IMR-90 (cell line): ENCODE results near the gene THADA. TPM values are rescaled to one million over a fixed set of nuclear protein-coding genes. Genes with fewer than 3 reads are reported as not detected.

Source experiments
- ATAC-seq: fragments of 200-7000 bp; cut with Tn5 transposase; 2 replicates; pipeline ENCODE4 v1.9.1; 2020; ENCODE audit warnings: low read depth, mild to moderate bottlenecking, moderate library complexity
- BruUV-seq: library from RNA; stranded (reverse); fragments of 400-500 nt; replicated peaks from 2 replicates; lab custom pipeline; 2021; lab: Mats Ljungman, UMichigan
- CTCF ChIA-PET: fragments of 300-600 bp; formaldehyde crosslinking; extraction: SDS; loops from one replicate; lab custom pipeline; 2021; ENCODE audit warnings: antibody characterized with exemption; lab: Yijun Ruan, JAX
- POLR2A ChIA-PET: fragments of 300-600 bp; sonication (Branson Sonifier 250); formaldehyde crosslinking; loops from one replicate; lab custom pipeline; 2022; ENCODE audit warnings: antibody characterized with exemption; ENCODE audit not compliant: unreplicated experiment; lab: Charles Lee
- DNase-seq: peaks from one replicate; pipeline ENCODE4 v3.0.0; 2013
- H2AFZ ChIP-seq: replicated peaks from 2 replicates; pipeline ENCODE3; 2013; ENCODE audit warnings: low read length, mild to moderate bottlenecking; ENCODE audit not compliant: poor library complexity
- H2AK5ac ChIP-seq: 2 replicates; pipeline ENCODE4 v1.6.1; 2013; ENCODE audit warnings: low read depth, low read length, inconsistent platforms
- H2AK9ac ChIP-seq: replicated peaks from 2 replicates; pipeline ENCODE3; 2013; ENCODE audit warnings: mild to moderate bottlenecking, low read depth, low read length, moderate library complexity; ENCODE audit not compliant: poor library complexity
- H2BK120ac ChIP-seq: 2 replicates; pipeline ENCODE4 v1.6.1; 2013; ENCODE audit warnings: low read depth, low read length, inconsistent platforms
- H2BK15ac ChIP-seq: 3 replicates; pipeline ENCODE4 v1.6.1; 2013; ENCODE audit warnings: low read depth, low read length, inconsistent platforms
- H2BK20ac ChIP-seq: 2 replicates; pipeline ENCODE4 v1.6.1; 2013; ENCODE audit warnings: low read depth, mild to moderate bottlenecking, inconsistent platforms, low read length, moderate library complexity
- H2BK5ac ChIP-seq: 2 replicates; pipeline ENCODE4 v1.6.1; 2013; ENCODE audit warnings: mild to moderate bottlenecking, low read depth, low read length, inconsistent platforms; ENCODE audit not compliant: poor library complexity, severe bottlenecking
- H3K14ac ChIP-seq: replicated peaks from 2 replicates; pipeline ENCODE4 v1.6.1; 2013; ENCODE audit warnings: low read depth, low read length, inconsistent platforms
- H3K18ac ChIP-seq: 2 replicates; pipeline ENCODE4 v1.6.1; 2013; ENCODE audit warnings: low read depth, low read length, control low read depth
- H3K23ac ChIP-seq: 2 replicates; pipeline ENCODE4 v1.6.1; 2013; ENCODE audit warnings: low read depth, low read length, inconsistent platforms
- H3K27ac ChIP-seq: 2 replicates; pipeline ENCODE4 v1.5.1; 2013; ENCODE audit warnings: mild to moderate bottlenecking, control low read depth, low read length; ENCODE audit not compliant: insufficient read depth
- H3K27me3 ChIP-seq: 2 replicates; pipeline ENCODE4 v1.6.1; 2013; ENCODE audit warnings: low read length; ENCODE audit not compliant: control insufficient read depth, insufficient read depth
- H3K36me3 ChIP-seq: 2 replicates; pipeline ENCODE4 v1.6.1; 2013; ENCODE audit warnings: low read length, mixed read lengths; ENCODE audit not compliant: control insufficient read depth, insufficient read depth
- H3K4ac ChIP-seq: 2 replicates; pipeline ENCODE4 v1.6.1; 2013; ENCODE audit warnings: low read depth, low read length, inconsistent platforms
- H3K4me1 ChIP-seq: 2 replicates; pipeline ENCODE4 v1.6.1; 2013; ENCODE audit warnings: low read length, mixed read lengths; ENCODE audit not compliant: control insufficient read depth, insufficient read depth
- H3K4me2 ChIP-seq: 2 replicates; pipeline ENCODE4 v1.6.1; 2013; ENCODE audit warnings: low read depth, mild to moderate bottlenecking, control low read depth, low read length, moderate library complexity
- H3K4me3 ChIP-seq: 2 replicates; pipeline ENCODE4 v1.5.1; 2013; ENCODE audit warnings: low read depth, mild to moderate bottlenecking, control low read depth, low read length, moderate library complexity; ENCODE audit not compliant: insufficient read depth
- H3K56ac ChIP-seq: 2 replicates; pipeline ENCODE4 v1.6.1; 2013; ENCODE audit warnings: low read length, inconsistent platforms; ENCODE audit not compliant: insufficient read depth; ENCODE audit errors: extremely low read depth
- H3K79me1 ChIP-seq, 2 experiments: 2 replicates each; pipeline ENCODE4 v1.6.1; 2013; ENCODE audit warnings: low read length in 2 of 2, inconsistent platforms in 1 of 2, low read depth in 1 of 2
- H3K9ac ChIP-seq: 2 replicates; pipeline ENCODE4 v1.6.1; 2013; ENCODE audit warnings: low read depth, low read length, control low read depth
- H3K9me1 ChIP-seq: 2 replicates; pipeline ENCODE4 v1.6.1; 2013; ENCODE audit warnings: low read length, inconsistent platforms; ENCODE audit not compliant: insufficient read depth
- H3K9me3 ChIP-seq: 2 replicates; pipeline ENCODE4 v1.6.1; 2013; ENCODE audit warnings: low read length; ENCODE audit not compliant: control insufficient read depth, insufficient read depth
- H4K20me1 ChIP-seq: 2 replicates; pipeline ENCODE4 v1.6.1; 2013; ENCODE audit warnings: low read length, inconsistent platforms; ENCODE audit not compliant: insufficient read depth
- H4K5ac ChIP-seq: 2 replicates; pipeline ENCODE4 v1.6.1; 2013; ENCODE audit warnings: mild to moderate bottlenecking, low read depth, low read length, control low read depth
- H4K8ac ChIP-seq, 2 experiments: 2 replicates each; pipeline ENCODE4 v1.6.1; 2013; ENCODE audit warnings: low read depth in 2 of 2, low read length in 2 of 2, control low read depth in 1 of 2, inconsistent platforms in 1 of 2
- H4K91ac ChIP-seq: 2 replicates; pipeline ENCODE4 v1.6.1; 2013; ENCODE audit warnings: low read depth, low read length, inconsistent platforms; ENCODE audit not compliant: insufficient read depth
- BHLHE40 ChIP-seq: fragments of 150-350 bp; IDR thresholded peaks from 2 replicates; pipeline ENCODE4 v1.6.1; 2016; ENCODE audit warnings: mild to moderate bottlenecking, low read depth, low read length
- CEBPB ChIP-seq: IDR thresholded peaks from 2 replicates; pipeline ENCODE4 v1.6.1; 2012; ENCODE audit warnings: low read depth, low read length, improper control_type of control experiment
- CHD1 ChIP-seq: IDR thresholded peaks from 2 replicates; pipeline ENCODE4 v1.6.1; 2012; ENCODE audit warnings: low read depth, low read length, improper control_type of control experiment
- FOS ChIP-seq: fragments of 150-350 bp; IDR thresholded peaks from 2 replicates; pipeline ENCODE4 v1.6.1; 2016; ENCODE audit warnings: low read depth, low read length
- MAFK ChIP-seq: IDR thresholded peaks from 2 replicates; pipeline ENCODE4 v1.6.1; 2012; ENCODE audit warnings: low read depth, low read length, improper control_type of control experiment
- MAZ ChIP-seq: IDR thresholded peaks from 2 replicates; pipeline ENCODE4 v1.6.1; 2012; ENCODE audit warnings: low read depth, mild to moderate bottlenecking, low read length, improper control_type of control experiment, moderate library complexity, borderline replicate concordance
- MXI1 ChIP-seq: IDR thresholded peaks from 2 replicates; pipeline ENCODE4 v1.6.1; 2012; ENCODE audit warnings: low read depth, mild to moderate bottlenecking, low read length, moderate library complexity, borderline replicate concordance
- NFE2L2 ChIP-seq: fragments of 150-350 bp; IDR thresholded peaks from 2 replicates; pipeline ENCODE4 v1.6.1; 2016; ENCODE audit warnings: low read depth, mild to moderate bottlenecking, low read length
- POLR2A ChIP-seq: IDR thresholded peaks from 2 replicates; pipeline ENCODE4 v1.6.1; 2012; ENCODE audit warnings: mild to moderate bottlenecking, low read depth, low read length
- RAD21 ChIP-seq: IDR thresholded peaks from 2 replicates; pipeline ENCODE4 v1.6.1; 2012; ENCODE audit warnings: low read length, improper control_type of control experiment
- RCOR1 ChIP-seq: IDR thresholded peaks from 2 replicates; pipeline ENCODE4 v1.6.1; 2012; ENCODE audit warnings: mild to moderate bottlenecking, low read length, improper control_type of control experiment; ENCODE audit not compliant: insufficient replicate concordance
- RFX5 ChIP-seq: IDR thresholded peaks from 2 replicates; pipeline ENCODE4 v1.8.0; 2012; ENCODE audit warnings: low read depth, mild to moderate bottlenecking, low read length, moderate library complexity
- SMC3 ChIP-seq: fragments of 150-350 bp; IDR thresholded peaks from 2 replicates; pipeline ENCODE4 v1.6.1; 2016; ENCODE audit warnings: low read depth, mild to moderate bottlenecking, antibody characterized with exemption, low read length, moderate library complexity
- WGBS, 2 experiments: methylation state at CpG; one replicate each; pipeline versions ENCODE4 v1.1.5 to v1.1.7; 2013; ENCODE audit warnings: missing lambda C conversion rate in 2 of 2; ENCODE audit not compliant: insufficient read length in 1 of 2; ENCODE audit errors: extremely low coverage in 2 of 2; 5-methylcytosine and 5-hydroxymethylcytosine counted together
- dilution Hi-C: fragments of 300-500 bp; cut with HindIII; formaldehyde crosslinking; loops from one replicate; pipeline ENCODE4 v1.14.3; 2018; ENCODE audit warnings: low sequenced_read_pairs; ENCODE audit not compliant: unreplicated experiment
- in situ Hi-C: fragments of 300-500 bp; cut with MboI; formaldehyde crosslinking; loops from 3 replicates; pipeline ENCODE4 v1.14.3; 2019; ENCODE audit warnings: low sequenced_read_pairs, inconsistent platforms, mixed read lengths
- intact Hi-C: fragments of 100-400 bp; cut with micrococcal nuclease; formaldehyde crosslinking; loops from 2 replicates; pipeline ENCODE4 v1.10.0; 2022
- polyA plus RNA-seq, 3 experiments: library from polyadenylated mRNA; depleted of rRNA; stranded (reverse); fragments of >200 nt; gene quantifications; 2 replicates each; pipeline ENCODE4 v1.2.3, GENCODE V29; 2012; ENCODE audit warnings: low replicate concordance in 1 of 3
- total RNA-seq: library from RNA; depleted of rRNA; stranded (reverse); fragments of >200 nt; gene quantifications from 2 replicates; pipeline ENCODE4 v1.2.3, GENCODE V29; 2012
- TF ChIP-seq, protein P1 (sequence below): fragments of 150-350 bp; IDR thresholded peaks from 2 replicates; pipeline ENCODE4 v1.6.1; 2016; ENCODE audit warnings: low read depth, mild to moderate bottlenecking, low read length, moderate library complexity, borderline replicate concordance
- TF ChIP-seq, protein P2 (sequence below): conservative IDR thresholded peaks from 2 replicates; pipeline ENCODE4 v1.5.1; 2012; ENCODE audit warnings: mild to moderate bottlenecking, low read depth, low read length, improper control_type of control experiment
- TF ChIP-seq, protein P3 (sequence below): fragments of 150-350 bp; IDR thresholded peaks from 2 replicates; pipeline ENCODE4 v1.6.1; 2017; ENCODE audit warnings: mild to moderate bottlenecking, antibody characterized with exemption, low read length, low read depth

Gene THADA
- total and polyA plus RNA-seq, 2 of the 4 experiments (the other 2 are of a cell fraction) = 10.5 to 21.3 TPM

DNA sequence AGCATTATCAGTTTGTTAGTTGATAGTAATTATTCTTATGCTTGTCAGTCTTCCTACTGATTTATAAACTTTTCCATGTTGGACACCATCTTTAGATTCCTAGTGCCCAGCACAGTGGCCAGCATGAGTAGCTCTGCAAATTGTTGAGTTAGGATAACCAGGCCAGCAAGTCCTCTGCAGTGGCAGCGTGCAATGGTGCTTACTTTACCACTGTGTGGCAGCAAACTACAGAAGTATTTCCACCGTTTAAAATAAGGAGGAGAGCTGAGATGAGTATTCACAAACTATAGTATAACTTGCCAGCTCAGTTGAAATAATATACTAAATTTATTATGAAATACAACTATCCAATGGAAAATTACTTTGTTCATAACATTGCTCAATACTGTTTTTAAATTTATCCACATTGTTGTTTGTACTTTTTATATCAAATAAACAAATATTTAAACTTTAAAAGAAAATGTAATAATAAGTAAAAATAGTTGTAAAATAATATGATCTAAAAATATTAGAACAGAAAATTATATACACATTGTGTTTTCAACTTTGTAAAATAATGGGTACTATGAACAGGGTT lies 9.3 kb upstream of the THADA start:
- Histone ChIP-seq H2AK9ac (no peak overlapping the region), H4K5ac (no peak overlapping the region), H2BK5ac (no peak overlapping the region), H2BK15ac (no peak overlapping the region), H4K8ac (no peak overlapping the region), H4K20me1 (no peaks in the 10 kb centered on the region), H3K23ac (no peak overlapping the region), H3K4me2 (no peak overlapping the region), H3K36me3 (no peaks in the 10 kb centered on the region), H3K4me1 (no peaks in the 10 kb centered on the region), H3K9ac (no peak overlapping the region), H3K14ac (no peak overlapping the region), H3K4ac (no peak overlapping the region), H3K9me3 (no peaks in the 10 kb centered on the region), H3K4me3 (no peak overlapping the region), H3K9me1 (no peaks in the 10 kb centered on the region), H2AK5ac (no peak overlapping the region), H3K27me3 (no peaks in the 10 kb centered on the region), H3K56ac (no peak overlapping the region), H2AFZ (no peak overlapping the region), H4K91ac (no peak overlapping the region), H2BK20ac (no peak overlapping the region), H2BK120ac (no peak overlapping the region), H3K27ac (no peak overlapping the region), H3K18ac (no peak overlapping the region), H3K79me1 (no peaks in the 10 kb centered on the region)
- ChIA-PET CTCF (interaction anchor here (0.6 to 1.6 kb wide), 5 partner anchors 9 to 378 kb away, joined by 3 to 9 read pairs (median 4); partner anchors contain the start of gene THADA), POLR2A (interaction anchor here (1.7 kb wide), 1 partner anchor 9 kb away, joined by 8 read pairs; the partner anchor contains the start of gene THADA)
- no CpG with 5 or more reads among the region's 2 CpGs for WGBS, 2 experiments
- dilution Hi-C loops = no loop called here
- peak; percentile 94 for ATAC-seq
- BruUV-seq = no TSS peak
- intact Hi-C loops = no loop called here
- in situ Hi-C loops = no loop called here
- TF ChIP-seq NFE2L2 = no peak
- TF ChIP-seq BHLHE40 = no peak
- TF ChIP-seq MXI1 = no peak
- no peak for TF ChIP-seq RCOR1
- TF ChIP-seq MAFK = no peak
- TF ChIP-seq POLR2A = no peak
- TF ChIP-seq, protein P1, sequence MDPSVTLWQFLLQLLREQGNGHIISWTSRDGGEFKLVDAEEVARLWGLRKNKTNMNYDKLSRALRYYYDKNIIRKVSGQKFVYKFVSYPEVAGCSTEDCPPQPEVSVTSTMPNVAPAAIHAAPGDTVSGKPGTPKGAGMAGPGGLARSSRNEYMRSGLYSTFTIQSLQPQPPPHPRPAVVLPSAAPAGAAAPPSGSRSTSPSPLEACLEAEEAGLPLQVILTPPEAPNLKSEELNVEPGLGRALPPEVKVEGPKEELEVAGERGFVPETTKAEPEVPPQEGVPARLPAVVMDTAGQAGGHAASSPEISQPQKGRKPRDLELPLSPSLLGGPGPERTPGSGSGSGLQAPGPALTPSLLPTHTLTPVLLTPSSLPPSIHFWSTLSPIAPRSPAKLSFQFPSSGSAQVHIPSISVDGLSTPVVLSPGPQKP = no peak
- 0 out of 2 replicates have a peak, but pooled peaks have one; percentile 6 for TF ChIP-seq CEBPB
- no peak for TF ChIP-seq CHD1
- TF ChIP-seq RAD21 = peak; percentile 50
- no peak for TF ChIP-seq MAZ
- TF ChIP-seq, protein P2, sequence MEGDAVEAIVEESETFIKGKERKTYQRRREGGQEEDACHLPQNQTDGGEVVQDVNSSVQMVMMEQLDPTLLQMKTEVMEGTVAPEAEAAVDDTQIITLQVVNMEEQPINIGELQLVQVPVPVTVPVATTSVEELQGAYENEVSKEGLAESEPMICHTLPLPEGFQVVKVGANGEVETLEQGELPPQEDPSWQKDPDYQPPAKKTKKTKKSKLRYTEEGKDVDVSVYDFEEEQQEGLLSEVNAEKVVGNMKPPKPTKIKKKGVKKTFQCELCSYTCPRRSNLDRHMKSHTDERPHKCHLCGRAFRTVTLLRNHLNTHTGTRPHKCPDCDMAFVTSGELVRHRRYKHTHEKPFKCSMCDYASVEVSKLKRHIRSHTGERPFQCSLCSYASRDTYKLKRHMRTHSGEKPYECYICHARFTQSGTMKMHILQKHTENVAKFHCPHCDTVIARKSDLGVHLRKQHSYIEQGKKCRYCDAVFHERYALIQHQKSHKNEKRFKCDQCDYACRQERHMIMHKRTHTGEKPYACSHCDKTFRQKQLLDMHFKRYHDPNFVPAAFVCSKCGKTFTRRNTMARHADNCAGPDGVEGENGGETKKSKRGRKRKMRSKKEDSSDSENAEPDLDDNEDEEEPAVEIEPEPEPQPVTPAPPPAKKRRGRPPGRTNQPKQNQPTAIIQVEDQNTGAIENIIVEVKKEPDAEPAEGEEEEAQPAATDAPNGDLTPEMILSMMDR = peak; percentile 61
- TF ChIP-seq SMC3 = peak; percentile 27; the same call in 1 of the 2 replicates
- TF ChIP-seq, protein P3, sequence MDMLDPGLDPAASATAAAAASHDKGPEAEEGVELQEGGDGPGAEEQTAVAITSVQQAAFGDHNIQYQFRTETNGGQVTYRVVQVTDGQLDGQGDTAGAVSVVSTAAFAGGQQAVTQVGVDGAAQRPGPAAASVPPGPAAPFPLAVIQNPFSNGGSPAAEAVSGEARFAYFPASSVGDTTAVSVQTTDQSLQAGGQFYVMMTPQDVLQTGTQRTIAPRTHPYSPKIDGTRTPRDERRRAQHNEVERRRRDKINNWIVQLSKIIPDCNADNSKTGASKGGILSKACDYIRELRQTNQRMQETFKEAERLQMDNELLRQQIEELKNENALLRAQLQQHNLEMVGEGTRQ = no peak
- no peak for TF ChIP-seq FOS
- TF ChIP-seq RFX5 = no peak
- peak; percentile 72 for DNase-seq
